GM19351 (cell line): ENCODE results near the gene DNAJB11.
"Not testable (repeated sequence)": the region's sequence is repeated elsewhere in the genome, so short reads cannot be mapped to it uniquely, and the experiment has no call there.

Source experiments
- ATAC-seq: cut with Tn5 transposase; IDR thresholded peaks from one replicate; pipeline ENCODE4 v1.9.1; 2021; ENCODE audit warnings: mild to moderate bottlenecking, moderate library complexity; ENCODE audit not compliant: unreplicated experiment

DNAJB11 gene

DNA sequence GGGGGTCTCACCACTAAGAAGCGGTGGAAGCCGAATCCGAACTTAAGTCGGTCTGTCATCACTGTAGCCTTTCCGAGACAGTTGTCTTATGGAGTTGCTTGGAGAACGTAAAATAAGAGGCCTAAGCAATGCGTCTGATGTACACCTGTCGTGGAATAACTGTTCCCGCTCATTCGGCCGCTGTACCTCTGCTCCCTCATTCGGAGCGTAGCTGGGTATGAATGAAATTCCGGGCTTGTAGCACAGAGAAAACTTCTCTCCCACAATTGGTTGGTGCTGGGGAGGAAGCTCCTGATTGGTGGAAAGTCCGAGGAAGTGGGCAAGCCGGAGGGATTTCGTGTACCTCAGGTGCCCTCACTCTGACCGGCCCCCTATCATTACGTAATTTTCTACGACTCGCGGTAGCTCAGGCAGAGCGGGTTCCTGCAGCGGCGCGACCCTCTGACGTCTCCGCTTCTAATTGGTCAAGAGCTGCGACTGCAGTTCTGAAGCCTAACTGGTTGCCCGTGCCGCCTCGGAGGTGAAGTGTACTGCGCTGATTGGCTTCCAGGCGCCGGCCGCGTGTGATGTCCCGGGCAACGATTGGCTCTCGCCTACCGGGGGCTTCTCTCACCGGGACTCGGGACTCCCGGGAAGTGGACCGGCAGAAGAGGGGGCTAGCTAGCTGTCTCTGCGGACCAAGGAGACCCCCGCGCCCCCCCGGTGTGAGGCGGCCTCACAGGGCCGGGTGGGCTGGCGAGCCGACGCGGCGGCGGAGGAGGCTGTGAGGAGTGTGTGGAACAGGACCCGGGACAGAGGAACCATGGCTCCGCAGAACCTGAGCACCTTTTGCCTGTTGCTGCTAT is at the start of gene DNAJB11:
Gene DNAJB11, plus strand, starts transcription at position 625 of the 845 bp plus-strand sequence. Its CDS starts 178 bp downstream, at position 803.
- ATAC-seq = peak; percentile 82

DNA sequence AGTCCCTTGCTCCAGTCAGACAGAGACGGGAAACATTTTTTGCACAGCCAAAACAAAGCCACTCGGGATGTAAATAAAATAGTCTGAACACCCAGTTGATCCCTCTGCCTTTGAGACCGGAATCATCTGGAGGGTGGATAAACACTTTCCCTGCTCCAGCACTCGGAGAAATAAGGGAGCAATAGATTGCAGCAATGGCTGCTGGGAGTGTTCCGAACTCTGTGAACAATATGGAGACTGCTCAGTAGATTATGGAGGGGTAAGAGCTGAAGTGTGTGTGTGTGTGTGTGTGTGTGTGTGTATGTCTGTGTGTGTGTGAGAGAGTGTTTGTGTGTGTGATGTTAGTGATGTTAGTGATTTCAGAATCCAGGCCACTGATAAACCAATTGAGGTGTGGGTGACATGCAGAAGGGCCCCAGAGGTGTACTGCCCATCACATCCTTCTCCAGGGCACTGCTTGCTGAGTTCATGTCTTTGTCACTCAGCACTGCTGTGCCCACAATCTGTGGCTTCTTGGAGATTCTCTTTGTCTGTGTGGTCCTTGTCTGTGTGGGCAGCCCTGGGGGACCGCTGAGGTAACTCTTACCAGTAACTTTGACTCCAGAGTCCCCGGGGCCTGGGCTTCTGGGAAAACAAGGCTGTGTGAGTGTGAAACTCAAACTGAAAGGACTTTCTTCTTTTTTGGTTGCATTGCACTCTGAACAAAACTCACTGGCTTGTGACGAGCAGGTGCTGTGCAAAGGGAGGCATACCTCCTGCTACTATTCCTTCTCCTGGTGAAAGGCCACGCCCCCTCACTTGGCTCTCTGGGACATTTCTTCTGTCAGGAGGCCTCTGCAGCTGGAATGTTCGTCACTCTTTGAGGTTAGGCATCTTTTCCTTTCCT is 49.3 kb upstream of the DNAJB11 start:
- peak; percentile 70 for ATAC-seq

DNA sequence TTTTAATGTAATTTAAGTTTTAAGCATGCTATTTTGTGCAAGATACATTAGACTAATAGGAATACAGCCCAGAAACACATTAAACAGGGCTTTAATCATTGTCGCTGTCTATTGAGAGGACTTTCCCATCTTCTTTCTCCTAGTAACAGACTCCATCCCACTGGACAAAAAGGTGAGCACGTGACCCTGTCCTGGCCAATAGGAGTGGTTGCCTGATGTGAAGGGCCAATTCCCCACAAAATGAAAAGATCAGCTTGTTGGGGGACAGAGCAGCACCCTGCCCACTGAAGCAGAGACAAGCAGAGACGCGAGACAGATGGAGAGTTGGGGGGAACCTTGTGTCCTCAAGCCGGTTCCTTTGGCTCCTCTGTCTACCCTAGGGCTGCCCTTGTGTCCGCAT is 47.5 kb upstream of the DNAJB11 start:
- ATAC-seq = no peak

DNA sequence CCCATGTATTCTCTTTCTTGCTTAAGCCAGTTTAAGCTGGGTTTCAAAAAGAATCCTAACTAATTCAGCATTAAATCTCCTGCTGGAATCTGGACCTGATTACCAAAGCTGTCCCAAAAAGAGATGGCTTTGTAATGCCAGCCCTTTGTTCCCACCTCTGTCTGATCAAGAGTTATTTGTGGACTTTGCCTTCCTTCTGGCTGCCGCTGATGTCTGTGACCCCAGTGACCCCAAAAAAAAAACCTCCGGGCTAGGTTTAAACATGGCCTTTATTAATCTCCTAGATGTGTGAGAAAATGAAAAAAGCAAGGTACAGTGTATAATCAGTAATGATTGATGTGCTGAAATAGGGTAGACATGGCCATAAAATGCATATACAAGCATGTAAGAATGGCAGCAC is 47.1 kb upstream of the DNAJB11 start:
- ATAC-seq = no peak

DNA sequence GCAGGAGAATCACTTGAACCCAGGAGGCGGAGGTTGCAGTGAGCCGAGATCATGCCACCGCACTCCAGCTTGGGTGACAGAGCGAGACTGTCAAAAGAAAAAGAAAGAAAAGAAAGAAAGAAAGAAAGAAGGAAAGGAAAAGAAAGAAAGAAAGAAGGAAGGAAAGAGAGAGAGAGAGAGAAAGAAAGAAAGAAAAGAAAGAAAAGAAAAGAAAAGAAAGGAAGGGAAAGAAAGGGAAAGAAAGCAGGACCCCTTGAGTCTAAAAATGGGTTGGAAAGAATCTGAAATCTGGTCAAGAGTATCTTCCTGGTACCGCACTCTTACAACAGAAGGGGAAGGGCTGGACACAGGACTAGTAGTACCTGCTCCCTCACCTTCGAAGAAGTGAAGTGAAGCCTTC is 45.9 kb upstream of the DNAJB11 start:
- ATAC-seq = no peak

DNA sequence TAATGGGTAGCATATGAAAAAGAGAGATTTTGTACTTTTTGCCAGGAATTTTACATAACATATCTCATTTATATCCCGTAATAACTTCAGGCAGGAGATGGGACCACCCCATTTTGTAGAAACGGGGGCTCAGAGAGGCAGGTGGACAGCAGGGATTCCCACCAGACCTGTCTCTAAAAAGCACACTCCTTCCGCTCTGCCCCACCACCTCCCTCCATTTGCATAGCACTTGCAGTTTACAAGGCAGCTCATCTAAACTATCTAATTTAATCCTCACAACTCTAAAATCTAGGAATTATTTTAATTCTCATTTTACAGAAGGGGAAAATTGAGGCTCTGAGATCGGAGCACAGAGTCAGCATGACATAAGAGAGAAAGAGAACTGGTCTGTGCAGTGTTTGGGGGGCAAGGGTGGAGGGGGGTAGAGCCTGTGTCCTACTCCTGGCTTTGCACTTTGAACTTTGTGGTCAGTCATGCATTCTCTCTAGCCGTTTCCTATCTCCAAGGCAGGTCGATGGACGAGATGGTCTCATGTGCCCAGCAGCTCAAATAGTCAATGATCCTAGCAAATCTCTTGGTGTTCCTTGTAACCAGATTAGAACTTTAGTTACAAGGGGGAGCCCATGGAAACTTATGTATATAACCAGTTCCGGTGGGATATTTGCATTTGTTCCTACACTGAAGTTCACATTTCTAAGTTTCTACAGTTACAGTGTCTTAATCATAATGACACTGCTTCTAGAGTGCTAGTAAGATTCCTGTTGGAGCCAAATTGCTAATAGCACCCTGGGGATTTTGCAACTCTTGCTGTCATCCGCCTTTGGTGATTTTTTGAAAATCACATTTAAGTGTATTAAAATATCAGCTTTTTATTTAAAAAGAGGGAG is 44.9 kb upstream of the DNAJB11 start:
- ATAC-seq = no peak

DNA sequence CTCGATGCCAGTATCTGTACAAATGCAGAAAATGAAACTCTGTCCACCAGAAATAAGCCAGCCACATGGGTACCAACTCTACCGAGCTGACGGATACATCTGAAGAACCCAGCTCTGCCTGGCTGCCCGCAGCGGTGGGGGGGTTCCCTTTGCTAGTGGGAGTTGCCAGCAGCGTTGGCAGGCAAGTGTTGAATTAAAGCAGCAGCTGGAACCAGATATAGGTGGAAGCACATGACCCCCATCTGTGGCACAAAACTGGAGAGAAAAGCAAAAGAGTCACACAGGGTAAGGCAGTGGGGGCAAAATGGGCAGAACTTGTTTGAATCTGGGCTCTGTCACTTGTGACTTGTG is 44.3 kb upstream of the DNAJB11 start:
- ATAC-seq = no peak

DNA sequence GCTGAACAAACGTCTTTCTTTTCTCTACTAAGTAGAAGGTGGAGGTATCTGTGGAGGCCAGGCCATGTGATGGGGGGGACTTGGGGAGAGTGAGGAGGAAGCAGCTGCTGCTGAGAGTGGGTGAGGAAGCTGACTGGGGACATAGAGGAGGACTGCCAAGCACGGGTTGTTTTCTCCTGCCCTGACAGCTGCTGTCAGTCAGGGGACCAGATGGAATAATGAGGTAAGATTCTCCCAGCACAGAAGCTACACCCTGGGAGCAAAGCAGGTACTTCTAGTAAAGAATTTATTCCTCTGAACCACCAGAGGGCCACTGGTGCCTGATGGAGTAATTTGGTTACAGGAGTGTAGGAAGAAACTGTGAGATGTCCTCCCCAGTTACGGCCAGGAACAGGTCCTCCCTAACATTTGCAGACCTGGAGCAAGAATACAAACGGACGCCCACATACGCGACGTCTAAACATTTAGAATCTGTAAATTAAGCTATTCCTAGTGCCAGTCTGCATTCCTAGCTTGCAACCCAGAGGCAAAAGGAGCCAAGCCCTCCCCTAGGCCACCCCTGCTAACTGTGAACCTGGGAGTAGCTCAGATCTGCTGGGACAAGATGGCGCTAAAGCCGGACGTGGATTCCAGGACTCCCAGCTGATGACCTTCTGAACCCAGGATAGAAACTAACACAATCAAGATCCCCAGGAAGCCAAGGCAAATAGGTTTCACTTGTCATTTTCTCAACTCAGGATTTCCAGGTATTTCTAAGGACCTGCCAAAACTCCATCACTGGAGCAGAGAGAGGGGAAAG is 41.1 kb upstream of the DNAJB11 start:
- no peak for ATAC-seq

DNA sequence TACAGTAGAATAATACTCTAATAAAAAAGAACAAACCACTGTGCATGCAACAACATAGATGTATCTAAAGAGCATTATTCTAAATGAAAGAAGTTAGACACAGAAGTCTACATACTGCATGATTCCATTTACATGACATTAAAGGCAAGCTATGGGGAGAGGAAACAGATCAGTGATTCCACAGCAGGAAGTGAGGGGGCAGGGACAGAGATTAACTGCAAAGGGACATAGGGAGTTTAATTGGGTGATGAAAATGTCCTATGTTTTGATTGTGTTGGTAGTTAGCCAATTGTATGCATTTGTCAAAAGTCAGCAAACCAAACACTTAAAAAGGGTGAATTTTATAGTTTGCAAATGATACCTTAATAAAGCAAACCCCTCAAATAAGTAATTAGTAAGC is 40.1 kb upstream of the DNAJB11 start:
- ATAC-seq = no peak

DNA sequence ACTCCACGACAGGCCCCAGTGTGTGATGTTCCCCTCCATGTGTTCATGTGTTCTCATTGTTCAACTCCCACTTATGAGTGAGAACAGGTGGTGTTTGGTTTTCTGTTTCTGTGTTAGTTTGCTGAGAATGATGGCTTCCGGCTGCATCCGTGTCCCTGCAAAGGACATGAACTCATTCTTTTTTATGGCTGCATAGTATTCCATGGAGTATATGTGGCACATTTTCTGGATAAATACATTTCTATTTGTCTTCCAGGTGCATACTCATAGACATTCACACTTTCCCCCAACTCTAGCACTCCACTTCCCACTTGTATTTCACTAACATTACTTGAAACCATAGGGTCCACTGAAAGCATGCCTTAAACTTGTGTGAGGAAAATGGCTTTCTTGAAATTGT is 38.8 kb upstream of the DNAJB11 start:
- ATAC-seq = not testable (repeated sequence)

DNA sequence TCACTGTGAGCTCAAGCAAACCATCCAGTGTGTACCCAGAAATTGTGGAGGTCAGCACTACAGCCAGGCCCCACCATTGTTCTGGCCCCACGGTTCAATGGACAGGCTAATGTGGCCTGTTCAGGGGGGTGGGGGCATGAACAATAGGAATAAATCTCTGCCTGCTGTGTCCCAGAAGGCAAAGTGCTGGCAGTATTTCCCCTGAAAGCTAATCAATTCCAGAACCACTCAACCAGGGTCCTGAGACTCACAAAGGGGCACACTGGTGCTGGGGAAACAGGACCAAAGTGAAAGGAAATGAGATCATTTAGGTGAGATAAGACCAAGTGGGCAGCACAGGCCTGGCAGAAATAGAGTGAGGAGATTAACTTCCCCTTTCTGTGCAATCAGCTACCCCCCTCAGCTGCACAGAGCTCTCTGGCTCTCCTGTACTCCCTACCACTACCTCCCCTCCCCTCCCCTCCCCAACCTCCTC is 37.9 kb upstream of the DNAJB11 start:
- peak; percentile 46 for ATAC-seq

DNA sequence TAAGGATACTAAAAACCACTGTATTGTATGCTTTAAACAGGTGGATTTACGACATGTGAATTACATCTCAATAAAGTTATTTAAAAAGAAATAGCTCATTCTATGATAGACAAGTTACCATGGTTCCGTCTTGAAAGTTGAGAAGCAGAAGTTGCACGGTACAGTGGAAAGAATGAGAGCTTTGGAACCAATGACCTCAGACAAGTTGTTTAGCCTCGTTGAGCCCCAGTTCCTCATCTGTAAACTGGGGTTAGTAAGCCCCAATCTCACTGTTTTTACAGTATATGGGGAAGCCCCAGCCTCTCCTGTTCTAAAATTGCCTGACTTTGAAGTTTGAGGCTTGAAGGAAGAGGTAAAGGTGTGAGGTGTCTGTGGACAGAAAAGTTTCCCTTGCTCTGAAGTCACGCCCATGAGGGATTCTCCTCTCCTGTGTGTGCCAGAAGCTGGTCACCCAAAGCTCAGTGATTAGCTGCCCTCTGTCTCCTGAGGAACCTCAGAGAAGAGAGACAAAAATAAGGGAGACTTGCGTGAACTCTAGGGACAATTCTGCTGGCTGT is 36.3 kb upstream of the DNAJB11 start:
- peak; percentile 91 for ATAC-seq

DNA sequence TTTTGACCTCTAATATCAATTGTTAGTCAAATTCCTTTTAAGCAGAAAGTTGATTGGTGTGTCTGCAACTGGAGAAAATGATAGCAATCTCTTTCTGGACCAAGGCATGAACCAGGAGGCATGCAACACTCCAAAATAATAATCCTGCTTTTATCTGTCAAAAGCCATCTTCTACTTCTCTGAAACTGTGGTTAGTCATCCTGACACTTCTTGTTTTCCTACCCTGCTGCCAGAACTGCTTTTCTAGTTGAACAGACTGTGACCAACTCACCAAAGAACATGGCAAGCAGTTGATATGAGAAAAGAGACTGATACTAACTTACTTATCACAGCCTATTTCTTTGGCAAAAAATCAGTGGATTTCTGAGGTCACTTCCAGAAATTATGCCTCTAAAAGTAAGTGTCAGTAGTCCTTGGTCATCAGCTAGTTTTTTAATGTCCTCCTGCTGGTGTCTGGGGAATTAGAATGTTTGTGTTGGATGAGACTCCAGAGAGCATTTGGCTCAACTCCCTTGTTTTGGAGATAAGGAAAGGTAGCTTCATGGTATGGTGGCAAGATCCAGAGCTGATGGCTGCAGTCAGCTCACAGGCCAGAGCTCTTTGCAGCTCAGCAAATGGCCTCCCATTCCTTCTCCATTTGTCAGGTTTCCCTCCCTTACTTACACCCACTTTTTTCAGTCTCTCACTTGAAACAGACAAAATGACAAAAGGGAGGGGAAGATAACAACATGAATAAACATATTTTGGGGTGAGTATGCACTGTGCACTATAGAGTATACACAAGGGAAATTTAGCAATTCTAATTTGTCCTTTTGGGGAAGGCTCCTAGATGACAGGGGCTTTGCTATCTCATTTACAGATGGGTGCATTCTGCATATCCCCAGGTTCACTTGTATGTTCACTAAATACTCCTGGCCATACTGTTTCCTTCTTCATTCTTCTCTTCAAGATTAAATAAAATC is 33.4 kb upstream of the DNAJB11 start:
- ATAC-seq = no peak

DNA sequence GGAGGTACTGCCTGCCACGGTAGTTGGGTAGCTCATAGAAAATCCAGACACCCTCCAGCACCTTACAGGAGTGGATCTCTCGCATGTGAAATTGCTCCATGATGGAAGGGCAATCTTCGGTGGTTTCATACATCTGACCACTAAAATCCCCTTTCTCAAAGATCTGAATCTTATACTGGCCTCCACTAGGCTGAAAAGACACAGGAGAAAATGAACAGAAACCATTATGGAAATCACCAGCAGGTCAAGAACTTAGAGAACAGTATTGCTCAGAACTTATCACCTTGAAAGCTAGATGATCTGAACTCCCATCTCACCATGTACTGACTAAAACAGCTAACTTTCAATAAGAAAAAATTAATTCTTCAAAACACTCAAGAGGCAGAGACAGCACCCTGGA is 31.7 kb upstream of the DNAJB11 start:
- no peak for ATAC-seq

DNA sequence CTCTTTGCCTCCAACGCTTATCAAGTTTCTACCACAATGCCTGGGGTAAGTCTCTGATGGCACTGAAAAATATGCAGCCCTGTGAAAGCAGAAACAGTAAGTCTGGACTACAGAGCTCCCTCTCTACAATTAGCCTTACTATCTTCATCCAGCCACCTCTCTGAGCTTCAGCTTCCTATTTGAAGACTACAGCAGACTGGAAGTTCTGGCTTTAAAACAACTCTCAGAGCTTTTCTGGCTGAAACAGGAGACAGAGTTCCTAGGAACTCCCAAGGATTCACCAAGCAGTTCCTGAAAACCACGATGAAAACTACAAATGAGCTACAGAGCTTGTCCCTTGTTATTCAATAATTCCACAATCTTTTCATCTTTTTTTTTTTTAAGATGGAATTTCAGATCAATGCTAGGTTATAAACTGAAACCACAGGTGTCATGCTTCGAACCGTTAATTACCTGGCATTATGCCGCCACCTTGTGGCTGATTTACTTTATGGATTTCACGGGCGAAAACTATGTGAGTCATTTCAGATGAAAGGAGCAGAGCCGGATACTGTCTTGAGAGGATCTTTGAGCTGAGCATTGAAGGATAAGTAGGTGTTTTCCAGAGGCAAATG is 30.2 kb upstream of the DNAJB11 start:
- peak; percentile 68 for ATAC-seq

DNA sequence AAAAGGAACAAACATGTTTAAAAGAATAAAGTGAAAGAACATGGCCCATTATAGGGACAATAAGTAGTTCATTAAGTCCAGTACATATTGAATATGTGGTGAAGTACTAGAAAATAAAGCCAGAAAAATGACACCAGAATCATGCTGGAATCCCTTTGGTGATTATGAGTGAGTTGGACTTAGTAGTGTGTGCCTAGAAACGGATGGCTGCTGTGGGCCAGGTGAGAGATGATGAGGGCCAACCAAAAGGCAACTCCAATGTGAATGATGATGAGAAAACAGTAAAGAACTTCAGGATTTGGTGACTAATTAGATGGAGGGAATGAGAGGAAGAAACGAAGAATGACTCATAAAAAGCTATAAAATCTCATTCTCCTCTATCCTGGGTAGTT is 29.7 kb upstream of the DNAJB11 start:
- ATAC-seq = no peak

DNA sequence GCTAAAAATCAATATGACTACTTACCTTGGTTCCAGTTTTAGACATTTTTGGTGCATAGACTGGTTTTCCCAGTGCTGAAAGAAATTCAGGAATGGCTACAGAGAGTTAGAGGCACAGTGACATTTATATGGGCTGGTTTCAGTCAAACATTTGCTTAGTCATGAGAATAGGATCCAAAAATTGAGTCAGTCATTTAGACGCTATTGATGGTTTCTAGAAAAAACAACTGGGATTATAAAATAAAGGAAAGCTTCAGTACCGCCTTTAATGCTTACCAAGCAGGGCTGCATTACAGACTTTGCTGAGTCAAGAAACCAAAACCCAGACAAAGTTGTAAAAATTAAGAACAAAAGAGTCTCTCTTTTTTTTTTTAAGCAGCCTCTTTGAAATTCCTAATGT is 26.2 kb upstream of the DNAJB11 start, which contains the start of gene CRYGS:
Gene CRYGS, minus strand, starts transcription at position 100 of the 400 bp plus-strand sequence. Its CDS starts 54 bp downstream, at position 46.
- no peak for ATAC-seq

DNA sequence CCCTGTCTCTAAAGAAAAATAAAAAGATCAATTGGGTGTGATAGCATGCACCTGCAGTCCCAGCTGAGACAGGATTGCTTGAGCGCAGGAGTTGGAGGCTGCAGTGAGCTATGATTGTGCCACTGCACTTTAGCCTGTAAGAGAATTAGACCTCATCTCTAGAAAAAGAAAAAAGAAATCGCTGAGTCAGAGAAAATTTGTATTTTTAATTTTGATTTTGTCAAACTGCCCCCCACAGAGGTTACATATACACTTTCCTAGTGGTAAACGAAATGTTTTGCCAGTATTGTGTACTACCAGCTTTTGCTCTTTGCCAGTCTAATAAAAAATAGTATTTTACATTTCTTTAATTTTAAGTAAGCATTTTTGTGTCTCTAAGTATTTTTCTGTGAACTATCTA is 21.0 kb upstream of the DNAJB11 start:
- no peak for ATAC-seq
